ENCODE results near the gene LRBA.

- TF ChIP-seq CTCF (IDR thresholded peaks at IDR 0.05), result no peak
- no peak for TF ChIP-seq POLR2AphosphoS5 (IDR thresholded peaks at IDR 0.05)
Observed at GRCh38 chr4:150588316-150588715, 426.8 kb downstream of the LRBA start.

All from breast epithelium (tissue), 3 donors.